GM19238 (cell line): ENCODE results near the gene G0S2.

ENCODE experiments used
- DNase-seq: peaks from one replicate; pipeline ENCODE4 v3.0.0; 2011; ENCODE audit warnings: low spot score; ENCODE audit not compliant: insufficient read length

The G0S2 gene

GRCh38 chr1:209674957-209675564 lies at the start of gene G0S2:
Gene G0S2, plus strand, starts transcription at chr1:209675412. Its CDS starts 273 bp downstream, at chr1:209675685.
- DNase-seq: no peak

- DNase-seq: no peak
Measured at GRCh38 chr1:209625791-209626285, 49.4 kb upstream of the G0S2 start.

- no peak for DNase-seq
Measured at GRCh38 chr1:209626346-209627026, 48.7 kb upstream of the G0S2 start.

GRCh38 chr1:209627027-209627731 lies 48.0 kb upstream of the G0S2 start:
- no peak for DNase-seq

GRCh38 chr1:209627732-209628196 lies 47.4 kb upstream of the G0S2 start:
- DNase-seq: peak; percentile 72

GRCh38 chr1:209628618-209629299 lies 46.5 kb upstream of the G0S2 start:
- no peak for DNase-seq

- DNase-seq: no peak
Measured at GRCh38 chr1:209629621-209630382, 45.4 kb upstream of the G0S2 start.

- no peak for DNase-seq
Measured at GRCh38 chr1:209630383-209631225, 44.6 kb upstream of the G0S2 start.

- DNase-seq: no peak
Measured at GRCh38 chr1:209633335-209633997, 41.7 kb upstream of the G0S2 start.

- no peak for DNase-seq
Measured at GRCh38 chr1:209634005-209634737, 41.0 kb upstream of the G0S2 start.

GRCh38 chr1:209635850-209636249 lies 39.4 kb upstream of the G0S2 start:
- no peak for DNase-seq

GRCh38 chr1:209641832-209642172 lies 33.4 kb upstream of the G0S2 start:
- DNase-seq: no peak

- no peak for DNase-seq
Measured at GRCh38 chr1:209642816-209643215, 32.4 kb upstream of the G0S2 start.

GRCh38 chr1:209643285-209644020 lies 31.8 kb upstream of the G0S2 start:
- DNase-seq: no peak

- no peak for DNase-seq
Measured at GRCh38 chr1:209645574-209646452, 29.4 kb upstream of the G0S2 start.

- no peak for DNase-seq
Measured at GRCh38 chr1:209646558-209646957, 28.7 kb upstream of the G0S2 start.

- no peak for DNase-seq
Measured at GRCh38 chr1:209647156-209647555, 28.1 kb upstream of the G0S2 start.
